ENCODE measurements around the gene NDUFA13.

- TF ChIP-seq ZBTB44 (tag by site-specific recombination; IDR thresholded peaks at IDR 0.05) (no peak), PRDM4 (tag by site-specific recombination; IDR thresholded peaks at IDR 0.05) (no peak), ZNF585B (tag by site-specific recombination; IDR thresholded peaks at IDR 0.05) (no peak), ZNF639 (tag by site-specific recombination; IDR thresholded peaks at IDR 0.05) (no peak), YY1 (tag by site-specific recombination; IDR thresholded peaks at IDR 0.05) (no peak), ZEB2 (tag by site-specific recombination; IDR thresholded peaks at IDR 0.05) (no peak), ZBTB1 (tag by site-specific recombination; IDR thresholded peaks at IDR 0.05) (no peak), CTCF (tag by site-specific recombination; IDR thresholded peaks at IDR 0.05) (no peak), REST (tag by site-specific recombination; IDR thresholded peaks at IDR 0.05) (no peak)
Measured at GRCh38 chr19:19508217-19508616, 7.8 kb upstream of the NDUFA13 start.
